ENCODE data around the gene PIK3IP1.

The PIK3IP1 gene

GRCh38 chr22:31278151-31278621, 14.1 kb downstream of the PIK3IP1 start:
- no peak for DNase-seq

GRCh38 chr22:31277741-31278140, 14.5 kb downstream of the PIK3IP1 start:
- no peak for DNase-seq

GRCh38 chr22:31276426-31277167, 15.7 kb downstream of the PIK3IP1 start:
- DNase-seq, result no peak

- no peak for DNase-seq
Measured at GRCh38 chr22:31275576-31275975, 16.7 kb downstream of the PIK3IP1 start.

- no peak for DNase-seq
Measured at GRCh38 chr22:31275018-31275417, 17.3 kb downstream of the PIK3IP1 start.

- no peak for DNase-seq
Measured at GRCh38 chr22:31274017-31274416, 18.3 kb downstream of the PIK3IP1 start.

- DNase-seq, result peak; percentile 43 to 54
Measured at GRCh38 chr22:31272522-31273446, 19.5 kb downstream of the PIK3IP1 start.

GRCh38 chr22:31271485-31271884, 20.8 kb downstream of the PIK3IP1 start:
- no peak for DNase-seq

GRCh38 chr22:31271026-31271425, 21.3 kb downstream of the PIK3IP1 start:
- DNase-seq, result no peak

- DNase-seq, result no peak
Measured at GRCh38 chr22:31269892-31270579, 22.3 kb downstream of the PIK3IP1 start.

GRCh38 chr22:31268281-31268680, 24.0 kb downstream of the PIK3IP1 start:
- DNase-seq, result no peak

- no peak for DNase-seq
Measured at GRCh38 chr22:31263896-31264640, 28.2 kb downstream of the PIK3IP1 start.

- no peak for DNase-seq
Measured at GRCh38 chr22:31262312-31263133, 29.8 kb downstream of the PIK3IP1 start.

GRCh38 chr22:31260474-31260856, 31.8 kb downstream of the PIK3IP1 start:
- DNase-seq, result no peak

GRCh38 chr22:31259798-31260473, 32.4 kb downstream of the PIK3IP1 start:
- DNase-seq, result no peak

GRCh38 chr22:31253949-31254348, 38.3 kb downstream of the PIK3IP1 start:
- no peak for DNase-seq

- DNase-seq, result no peak
Measured at GRCh38 chr22:31250740-31251600, 41.3 kb downstream of the PIK3IP1 start.

- DNase-seq, result no peak
Measured at GRCh38 chr22:31248965-31249958, 43.0 kb downstream of the PIK3IP1 start.
